Measurements from ENCODE around the gene TEX261.

The TEX261 gene

DNA sequence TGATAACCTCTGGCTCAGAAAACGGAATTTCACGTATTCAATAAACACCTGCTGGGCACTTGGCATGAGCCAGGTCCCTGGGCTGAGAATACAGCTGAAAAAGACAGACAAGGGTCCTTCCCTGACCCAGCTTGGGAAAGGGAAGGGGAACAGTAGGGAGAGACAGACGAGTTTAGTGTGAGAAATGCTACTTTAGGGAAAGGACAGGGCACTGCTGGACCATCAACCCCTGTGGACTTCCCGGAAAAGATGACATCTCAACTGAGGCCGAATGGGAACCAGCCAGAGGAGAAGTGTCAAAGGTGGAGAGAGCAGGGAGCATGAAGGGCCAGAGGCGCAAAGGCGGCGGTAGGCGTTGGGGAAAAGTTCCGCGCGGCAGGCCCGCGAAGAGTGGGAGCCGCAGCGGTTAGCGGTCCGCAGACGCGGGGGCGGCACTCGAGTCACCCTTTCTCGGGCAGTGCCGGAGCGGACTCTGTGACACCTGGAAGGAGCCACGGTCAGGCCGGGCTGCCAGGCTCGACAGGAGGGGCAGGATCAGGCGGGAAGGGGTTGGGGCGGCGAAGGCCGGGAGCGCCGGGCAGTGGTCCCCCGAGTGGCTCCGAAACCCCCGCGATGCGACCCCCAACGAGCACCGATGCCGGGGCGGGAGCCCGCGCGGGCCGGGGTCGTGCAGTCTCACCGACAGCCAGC, 519 bp downstream of the TEX261 start:
- no peak for DNase-seq (ENCODE audit: low spot score in 2 of 2)
- Mint-ChIP-seq H3K4me1 (peaks cover 42% of the 10 kb centered on the region), H3K36me3 (ENCODE audit: insufficient read depth) (peaks cover 24% of the 10 kb centered on the region), H3K9me3 (no peaks in the 10 kb centered on the region), H3K27ac (ENCODE audit: low read depth) (peak overlapping the region; percentile 95), H3K27me3 (no peaks in the 10 kb centered on the region), H3K4me3 (peak overlapping the region; percentile 95)
- no peak for ATAC-seq (replicated peaks; ENCODE audit: extremely low read depth, poor library complexity, severe bottlenecking)

DNA sequence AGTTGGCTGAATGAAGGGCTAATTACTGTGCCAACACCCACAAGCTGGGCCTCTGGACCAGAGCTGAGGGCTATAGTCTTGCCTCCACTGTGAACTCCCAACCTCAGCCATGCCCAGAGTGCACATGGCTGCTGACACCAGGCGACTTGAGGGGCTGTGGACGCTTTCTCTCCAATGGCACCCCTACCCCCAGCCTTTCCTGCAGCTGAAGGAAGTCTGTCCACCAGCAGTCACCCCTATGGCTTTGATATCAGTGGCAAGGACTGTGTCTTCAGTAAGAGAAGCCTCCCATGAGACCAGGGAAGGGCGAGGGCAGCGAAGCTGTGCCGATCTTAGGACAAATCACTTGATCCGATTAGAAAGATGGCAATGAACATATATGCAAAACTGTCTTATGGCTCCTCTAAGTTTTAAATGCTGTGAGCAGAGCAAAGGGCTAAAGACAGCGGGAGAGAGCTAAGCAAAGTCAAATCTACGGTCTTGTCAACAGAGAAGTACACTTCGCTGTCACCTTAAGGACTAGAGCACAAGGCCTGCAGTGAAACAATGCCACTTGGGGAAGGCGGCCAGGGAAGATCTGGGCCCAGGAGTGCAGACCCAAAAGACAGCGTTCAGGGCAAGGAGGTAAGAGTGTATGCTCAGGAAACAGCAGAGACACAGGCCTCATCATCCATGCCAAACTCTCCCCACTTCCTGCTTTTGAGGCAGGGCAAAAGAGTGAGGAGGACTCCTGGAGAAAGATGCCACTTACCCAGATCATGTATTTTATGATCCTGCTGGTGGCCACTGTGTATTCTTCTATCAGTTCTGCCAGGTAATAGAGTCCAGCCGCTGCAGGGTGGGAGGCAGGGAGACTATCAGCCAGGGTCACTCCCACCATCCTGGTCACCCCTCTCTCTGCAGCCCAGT, 1.5 kb downstream of the TEX261 start:
- DNase-seq (ENCODE audit: low spot score in 2 of 2), result no peak
- H3K4me1 Mint-ChIP-seq, result peaks cover 42% of the 10 kb centered on the region
- no peak for ATAC-seq (replicated peaks; ENCODE audit: extremely low read depth, poor library complexity, severe bottlenecking)
- peaks cover 31% of the 10 kb centered on the region for H3K36me3 Mint-ChIP-seq (ENCODE audit: insufficient read depth)
- H3K27ac Mint-ChIP-seq (ENCODE audit: low read depth), result peak overlapping the region; percentile 95
- no peaks in the 10 kb centered on the region for H3K9me3 Mint-ChIP-seq
- peak overlapping the region; percentile 95 for H3K4me3 Mint-ChIP-seq
- no peaks in the 10 kb centered on the region for H3K27me3 Mint-ChIP-seq

GRCh38 chr2:70991742-70992141, 2.9 kb downstream of the TEX261 start:
- Mint-ChIP-seq H3K4me3 (no peak overlapping the region), H3K36me3 (ENCODE audit: insufficient read depth) (peaks cover 33% of the 10 kb centered on the region), H3K27me3 (no peaks in the 10 kb centered on the region), H3K9me3 (no peaks in the 10 kb centered on the region), H3K27ac (ENCODE audit: low read depth) (no peak overlapping the region), H3K4me1 (peaks cover 42% of the 10 kb centered on the region)
- ATAC-seq (replicated peaks; ENCODE audit: extremely low read depth, poor library complexity, severe bottlenecking), result no peak
- no peak for DNase-seq (ENCODE audit: low spot score in 2 of 2)

DNA sequence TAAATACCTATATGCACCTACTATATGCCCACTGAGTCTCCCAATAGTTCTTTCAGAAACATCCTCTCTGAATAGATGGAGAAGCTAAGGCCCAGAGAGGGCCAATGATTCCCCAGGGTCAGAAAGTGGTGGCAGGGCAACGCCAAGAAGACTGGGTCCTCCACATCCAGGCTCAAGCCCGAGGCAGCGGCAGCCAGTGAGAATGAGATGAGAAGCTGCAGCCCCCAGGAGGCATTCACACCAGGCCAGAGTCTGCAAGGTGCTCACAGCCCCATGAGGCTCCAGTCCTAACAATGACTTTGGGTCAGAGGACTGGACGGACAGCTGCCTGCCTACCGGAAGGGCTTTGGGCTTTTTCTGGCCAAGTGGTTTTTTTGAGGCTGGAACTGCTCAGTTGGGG, 3.5 kb downstream of the TEX261 start:
- H3K36me3 Mint-ChIP-seq (ENCODE audit: insufficient read depth), result peaks cover 36% of the 10 kb centered on the region
- H3K27me3 Mint-ChIP-seq, result no peaks in the 10 kb centered on the region
- no peak overlapping the region for H3K27ac Mint-ChIP-seq (ENCODE audit: low read depth)
- H3K4me3 Mint-ChIP-seq, result no peak overlapping the region
- peaks cover 42% of the 10 kb centered on the region for H3K4me1 Mint-ChIP-seq
- ATAC-seq (replicated peaks; ENCODE audit: extremely low read depth, poor library complexity, severe bottlenecking) (no peak), DNase-seq (ENCODE audit: low spot score in 2 of 2) (no peak)
- H3K9me3 Mint-ChIP-seq, result no peaks in the 10 kb centered on the region

- no peak overlapping the region for H3K4me3 Mint-ChIP-seq
- DNase-seq (ENCODE audit: low spot score in 2 of 2) (no peak), ATAC-seq (replicated peaks; ENCODE audit: extremely low read depth, poor library complexity, severe bottlenecking) (no peak)
- no peaks in the 10 kb centered on the region for H3K9me3 Mint-ChIP-seq
- H3K27ac Mint-ChIP-seq (ENCODE audit: low read depth), result no peak overlapping the region
- H3K4me1 Mint-ChIP-seq, result peaks cover 33% of the 10 kb centered on the region
- no peaks in the 10 kb centered on the region for H3K27me3 Mint-ChIP-seq
- peaks cover 36% of the 10 kb centered on the region for H3K36me3 Mint-ChIP-seq (ENCODE audit: insufficient read depth)
These were observed 4.5 kb downstream of the TEX261 start for GRCh38 chr2:70990216-70990615.

DNA sequence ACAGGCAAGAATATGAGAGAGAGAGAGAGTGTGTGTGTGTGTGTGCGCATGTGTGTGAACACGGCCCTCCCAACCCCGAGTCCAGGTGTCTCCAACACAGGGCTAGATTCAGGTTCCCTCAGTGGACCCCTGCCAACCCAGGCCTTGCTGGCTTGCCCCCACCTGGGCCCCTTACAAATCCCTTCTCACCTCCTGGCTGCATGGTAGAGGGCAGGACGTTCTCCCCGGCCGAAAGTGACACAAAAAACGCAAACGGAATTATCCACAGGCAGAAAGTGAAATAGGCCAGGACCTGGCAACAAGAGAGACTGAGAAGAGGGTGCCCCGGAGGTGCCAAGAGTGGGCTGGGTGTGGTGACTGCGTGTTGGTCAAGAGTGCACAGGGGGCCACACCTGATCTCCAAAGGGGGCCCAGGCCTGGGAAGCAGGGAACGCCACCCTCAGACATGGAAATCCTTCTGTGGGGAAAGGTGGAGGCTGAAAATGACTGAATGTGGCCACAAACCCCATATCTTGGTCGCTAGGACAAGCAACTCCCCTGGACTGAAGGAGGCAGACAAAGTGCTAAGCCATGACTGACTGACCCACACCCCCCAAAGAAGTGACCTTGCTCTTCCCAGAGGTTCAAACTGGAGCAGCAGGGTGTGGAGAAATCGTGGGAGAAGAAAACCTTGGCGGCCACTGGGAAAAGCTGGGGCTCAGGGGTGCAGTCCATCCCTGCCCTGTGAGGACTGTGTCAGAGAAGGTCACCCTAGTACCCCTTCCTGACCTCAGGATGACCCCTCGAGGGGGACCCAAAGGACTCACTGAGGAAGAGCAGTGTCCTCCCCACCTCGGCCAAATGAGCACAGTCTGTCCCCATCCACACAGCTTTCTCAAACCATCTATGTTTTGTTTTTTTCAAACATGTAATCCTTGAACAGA, 5.7 kb downstream of the TEX261 start:
- Mint-ChIP-seq H3K27ac (ENCODE audit: low read depth) (no peak overlapping the region), H3K4me1 (peaks cover 31% of the 10 kb centered on the region), H3K9me3 (no peaks in the 10 kb centered on the region), H3K36me3 (ENCODE audit: insufficient read depth) (peaks cover 38% of the 10 kb centered on the region), H3K4me3 (no peak overlapping the region), H3K27me3 (no peaks in the 10 kb centered on the region)
- DNase-seq (ENCODE audit: low spot score in 2 of 2) (no peak), ATAC-seq (replicated peaks; ENCODE audit: extremely low read depth, poor library complexity, severe bottlenecking) (no peak)

DNA sequence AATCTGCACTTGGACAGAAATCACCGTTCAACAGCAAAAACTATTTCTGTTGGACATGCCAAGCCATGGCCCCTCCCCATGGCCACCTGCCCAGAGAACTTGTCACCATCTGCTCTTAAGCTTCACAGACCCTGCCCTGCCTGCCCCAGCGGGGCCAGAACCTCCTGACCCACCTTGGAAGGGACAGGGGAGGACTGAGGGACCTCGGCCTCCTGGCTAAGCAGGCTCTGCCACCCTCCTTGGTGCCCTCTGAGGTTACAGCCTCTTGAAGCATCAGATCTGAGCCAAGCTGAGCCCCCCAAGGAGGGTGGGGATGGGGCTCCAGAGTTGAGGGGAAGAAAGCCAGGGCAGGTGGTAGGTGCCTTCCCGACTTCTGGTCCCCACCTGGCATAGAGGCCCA, 6.5 kb downstream of the TEX261 start:
- no peak overlapping the region for H3K4me3 Mint-ChIP-seq

GRCh38 chr2:70987386-70987785, 7.3 kb downstream of the TEX261 start:
- H3K4me3 Mint-ChIP-seq, result no peak overlapping the region
- no peaks in the 10 kb centered on the region for H3K27me3 Mint-ChIP-seq
- no peaks in the 10 kb centered on the region for H3K9me3 Mint-ChIP-seq
- H3K36me3 Mint-ChIP-seq (ENCODE audit: insufficient read depth), result peaks cover 34% of the 10 kb centered on the region
- no peak for DNase-seq (ENCODE audit: low spot score in 2 of 2)
- no peak overlapping the region for H3K27ac Mint-ChIP-seq (ENCODE audit: low read depth)
- ATAC-seq (replicated peaks; ENCODE audit: extremely low read depth, poor library complexity, severe bottlenecking), result no peak
- H3K4me1 Mint-ChIP-seq, result peaks cover 18% of the 10 kb centered on the region

More for the DNA sequence above, 6.5 kb downstream of the TEX261 start:
- H3K27me3 Mint-ChIP-seq, result no peaks in the 10 kb centered on the region
- ATAC-seq (replicated peaks; ENCODE audit: extremely low read depth, poor library complexity, severe bottlenecking), result no peak
- no peaks in the 10 kb centered on the region for H3K9me3 Mint-ChIP-seq
- peaks cover 23% of the 10 kb centered on the region for H3K4me1 Mint-ChIP-seq
- no peak for DNase-seq (ENCODE audit: low spot score in 2 of 2)
- H3K27ac Mint-ChIP-seq (ENCODE audit: low read depth), result no peak overlapping the region
- H3K36me3 Mint-ChIP-seq (ENCODE audit: insufficient read depth), result peaks cover 37% of the 10 kb centered on the region

DNA sequence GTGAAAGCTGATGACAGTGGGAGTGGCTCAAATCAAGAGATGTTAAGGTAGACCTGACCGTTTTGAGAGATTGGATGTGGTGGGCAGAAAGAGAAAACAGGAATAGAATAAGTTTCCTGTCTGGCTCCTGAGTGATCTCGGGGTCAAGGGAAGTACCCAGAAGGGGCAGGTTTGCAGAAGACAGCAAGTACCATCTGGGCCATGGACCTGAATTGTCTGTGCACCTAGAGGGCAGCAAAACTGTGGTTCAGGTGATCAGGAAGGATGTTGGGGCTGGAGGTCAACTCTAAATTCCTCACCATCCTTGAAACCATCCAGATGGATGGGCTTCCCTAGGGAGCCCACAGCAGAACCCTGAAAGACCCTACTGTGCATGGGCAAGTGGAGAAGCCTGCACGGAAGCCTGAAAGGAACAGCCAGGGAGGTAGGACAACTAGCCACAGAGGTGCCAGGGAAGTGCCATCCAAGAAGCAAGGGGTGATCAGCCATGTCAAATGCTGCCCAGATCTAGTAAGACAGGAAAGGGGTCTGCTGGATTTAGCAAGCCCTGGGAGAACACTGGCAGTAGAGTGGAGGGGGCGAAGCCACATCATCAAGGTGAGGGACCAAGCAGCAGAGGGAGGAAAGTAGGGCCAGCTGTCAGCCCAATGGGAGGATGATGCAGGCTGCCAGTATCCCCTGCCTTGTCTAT, 8.0 kb downstream of the TEX261 start:
- no peak for DNase-seq (ENCODE audit: low spot score in 2 of 2)

DNA sequence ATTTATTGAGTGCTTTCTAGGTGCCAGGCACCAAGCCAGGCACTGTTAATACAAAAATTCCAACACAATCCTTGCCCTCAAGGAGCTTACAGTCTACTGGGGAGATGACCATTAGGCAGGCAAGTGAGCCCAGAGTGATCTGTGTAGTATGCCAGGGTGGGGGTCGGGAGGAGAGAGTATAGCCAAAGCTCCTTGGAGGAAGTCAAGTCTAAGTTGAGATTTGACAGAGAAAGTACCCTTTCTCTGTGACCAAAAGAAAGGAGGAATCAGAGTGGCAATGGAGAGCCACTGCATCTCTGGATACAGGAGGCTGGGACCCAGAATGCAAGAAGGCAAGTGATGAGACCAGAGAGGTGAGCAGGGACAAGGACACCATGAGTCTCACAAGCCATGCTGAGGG, 8.7 kb downstream of the TEX261 start:
- ATAC-seq (replicated peaks; ENCODE audit: extremely low read depth, poor library complexity, severe bottlenecking) (no peak), DNase-seq (ENCODE audit: low spot score in 2 of 2) (no peak)
- Mint-ChIP-seq H3K27me3 (no peaks in the 10 kb centered on the region), H3K9me3 (no peaks in the 10 kb centered on the region), H3K27ac (ENCODE audit: low read depth) (no peak overlapping the region), H3K4me1 (peaks cover 8% of the 10 kb centered on the region), H3K36me3 (ENCODE audit: insufficient read depth) (peaks cover 22% of the 10 kb centered on the region), H3K4me3 (no peak overlapping the region)

More for the DNA sequence above, 8.0 kb downstream of the TEX261 start:
- Mint-ChIP-seq H3K4me3 (no peak overlapping the region), H3K4me1 (peaks cover 15% of the 10 kb centered on the region), H3K9me3 (no peaks in the 10 kb centered on the region), H3K27ac (ENCODE audit: low read depth) (no peak overlapping the region), H3K36me3 (ENCODE audit: insufficient read depth) (peaks cover 29% of the 10 kb centered on the region), H3K27me3 (no peaks in the 10 kb centered on the region)
- no peak for ATAC-seq (replicated peaks; ENCODE audit: extremely low read depth, poor library complexity, severe bottlenecking)

DNA sequence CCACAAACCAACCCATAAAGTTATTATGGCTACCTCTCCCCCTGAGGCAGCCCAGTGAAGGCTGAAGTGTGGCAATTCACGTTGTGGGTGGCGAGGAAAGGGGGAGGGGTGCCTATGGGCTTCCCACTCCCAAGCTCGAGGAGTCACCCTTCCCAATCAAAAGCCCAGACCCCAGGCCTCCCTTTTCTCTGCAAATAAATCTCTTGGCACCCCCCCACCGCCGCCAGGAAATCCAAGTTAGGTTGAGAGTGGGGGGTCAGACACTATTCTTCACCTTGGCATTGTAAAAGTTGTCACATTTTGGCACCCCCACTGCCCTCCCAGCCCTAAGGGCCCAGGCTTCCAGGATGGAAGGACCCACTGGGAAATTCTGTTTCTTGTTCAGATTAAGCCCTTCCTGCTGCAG, 9.4 kb downstream of the TEX261 start:
- Mint-ChIP-seq H3K4me1 (peaks cover under 1% of the 10 kb centered on the region), H3K9me3 (no peaks in the 10 kb centered on the region), H3K27ac (ENCODE audit: low read depth) (no peak overlapping the region), H3K36me3 (ENCODE audit: insufficient read depth) (peaks cover 20% of the 10 kb centered on the region), H3K4me3 (no peak overlapping the region), H3K27me3 (no peaks in the 10 kb centered on the region)
- DNase-seq (ENCODE audit: low spot score in 2 of 2) (no peak), ATAC-seq (replicated peaks; ENCODE audit: extremely low read depth, poor library complexity, severe bottlenecking) (no peak)

Measured in central memory CD8-positive, alpha-beta T cell (primary cell).